Activated T-cell treated with anti-CD3 and anti-CD28 coated beads, Interleukin-2, amount 50 U/mL, for 4 hours (primary cell): ENCODE data around the gene RBBP8NL. TPM values are rescaled to one million over a fixed set of nuclear protein-coding genes. Genes with fewer than 3 reads are reported as not detected.
A peak's percentile ranks its signal among the peaks of the same experiment; 100 is the strongest.

Experiments
- ATAC-seq, 2 donors: fragments of 200-7000 bp; cut with Tn5 transposase; one replicate each; pipeline ENCODE4 v1.10.0; 2021
- DNase-seq: peaks from one replicate; pipeline ENCODE4 v3.0.0-alpha.2; 2020
- H3K27me3 Mint-ChIP-seq: one replicate; pipeline ENCODE4 v1.8.0; 2021; ENCODE audit warnings: low read depth, mixed read lengths
- H3K36me3 Mint-ChIP-seq: one replicate; pipeline ENCODE4 v1.8.0; 2022; ENCODE audit warnings: mixed read lengths; ENCODE audit not compliant: insufficient read depth
- H3K4me1 Mint-ChIP-seq: one replicate; pipeline ENCODE4 v1.8.0; 2021; ENCODE audit warnings: low read depth, mixed read lengths
- H3K4me3 Mint-ChIP-seq: one replicate; pipeline ENCODE4 v1.8.0; 2021; ENCODE audit warnings: mild to moderate bottlenecking, moderate library complexity, mixed read lengths
- H3K9me3 Mint-ChIP-seq: one replicate; pipeline ENCODE4 v1.8.0; 2021; ENCODE audit warnings: mixed read lengths
- total RNA-seq, 3 donors: library from RNA; stranded (reverse); gene quantifications; one replicate each; pipeline ENCODE4 v1.2.1, GENCODE V29; 2021

The RBBP8NL gene
- total RNA-seq, 3 donors from 2014 or later: not detected

DNA sequence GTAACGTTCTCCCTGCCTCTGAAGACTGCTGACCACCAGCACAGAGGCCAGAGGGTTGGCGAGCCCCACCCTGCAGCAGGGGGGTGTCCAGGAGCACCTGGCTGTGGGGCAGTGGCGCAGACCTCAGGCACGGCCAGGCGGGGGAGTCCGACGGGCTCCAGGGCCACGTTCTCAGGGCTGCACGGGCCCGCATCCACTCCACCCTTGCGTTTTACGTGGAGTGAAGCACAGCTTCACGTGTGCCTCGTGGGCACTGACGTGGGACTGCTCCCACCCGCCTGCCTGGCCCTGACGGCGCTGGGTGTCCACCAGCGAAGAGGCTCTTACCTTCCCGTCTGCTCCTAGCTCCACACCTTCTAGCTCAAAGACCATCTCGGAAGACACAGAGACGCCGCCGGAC lies 33.5 kb downstream of the RBBP8NL start:
- Mint-ChIP-seq H3K9me3 (no peaks in the 10 kb centered on the region), H3K36me3 (peaks cover 17% of the 10 kb centered on the region), H3K4me3 (no peak overlapping the region), H3K4me1 (peaks cover 10% of the 10 kb centered on the region), H3K27me3 (no peaks in the 10 kb centered on the region)
- DNase-seq (no peak), ATAC-seq (no peak)

DNA sequence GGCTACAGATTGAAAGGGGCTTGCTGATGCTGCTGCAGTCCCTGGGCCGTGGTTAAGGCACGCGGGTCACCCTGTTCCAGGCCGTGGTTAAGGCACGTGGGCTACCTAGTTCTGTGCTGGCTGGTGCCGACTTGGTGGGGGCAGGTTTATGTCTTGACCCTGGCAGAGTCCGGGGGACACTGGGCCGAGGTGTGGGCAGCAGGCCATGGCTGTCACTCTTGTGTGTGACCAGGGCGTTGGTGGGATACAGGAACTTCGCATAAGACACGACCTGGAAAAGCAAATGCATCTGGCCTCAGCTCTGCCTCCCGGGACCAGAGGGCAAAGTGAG lies 34.0 kb downstream of the RBBP8NL start:
- Mint-ChIP-seq H3K27me3 (no peaks in the 10 kb centered on the region), H3K9me3 (no peaks in the 10 kb centered on the region), H3K36me3 (peaks cover 22% of the 10 kb centered on the region), H3K4me3 (no peak overlapping the region), H3K4me1 (peaks cover 15% of the 10 kb centered on the region)
- no peak for ATAC-seq
- no peak for DNase-seq

DNA sequence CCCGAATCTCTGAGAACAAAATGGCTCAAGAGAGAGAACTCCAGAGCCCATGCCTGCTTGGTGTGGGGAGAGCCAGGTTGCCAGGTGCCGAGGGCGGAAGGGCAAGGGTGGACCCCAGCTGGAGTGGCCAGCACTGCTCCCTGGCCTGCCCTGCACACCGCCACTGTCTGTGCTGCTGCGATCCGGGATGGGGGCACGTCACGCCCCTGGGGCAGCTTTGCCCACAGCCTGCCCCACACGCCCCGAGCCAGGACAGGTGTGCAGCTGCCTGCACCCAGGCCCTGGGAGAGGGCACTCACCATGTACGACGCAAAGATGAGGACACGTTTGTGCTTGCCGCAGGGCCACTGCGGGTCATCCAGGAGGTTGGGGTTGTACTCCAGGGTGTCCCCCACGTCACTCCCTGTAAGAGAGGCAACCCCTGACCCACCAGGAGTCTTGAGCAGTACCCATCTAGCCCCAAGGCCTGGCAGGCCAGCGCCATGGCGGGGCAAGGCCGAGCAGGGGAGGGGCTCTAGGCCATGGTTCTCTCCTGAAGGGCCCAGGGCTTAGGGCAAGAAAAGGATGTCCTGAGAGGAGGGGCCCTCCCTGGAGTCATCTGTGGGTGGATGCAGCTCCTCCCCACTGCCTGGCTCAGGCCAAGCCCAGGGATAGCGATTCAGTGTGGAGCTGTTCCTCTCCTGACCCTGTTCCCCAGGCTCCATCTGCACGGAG lies 34.6 kb downstream of the RBBP8NL start:
- no peaks in the 10 kb centered on the region for H3K27me3 Mint-ChIP-seq
- DNase-seq (no peak), ATAC-seq (no peak)
- H3K4me3 Mint-ChIP-seq: no peak overlapping the region
- no peaks in the 10 kb centered on the region for H3K9me3 Mint-ChIP-seq
- H3K36me3 Mint-ChIP-seq: peaks cover 28% of the 10 kb centered on the region
- peaks cover 20% of the 10 kb centered on the region for H3K4me1 Mint-ChIP-seq

DNA sequence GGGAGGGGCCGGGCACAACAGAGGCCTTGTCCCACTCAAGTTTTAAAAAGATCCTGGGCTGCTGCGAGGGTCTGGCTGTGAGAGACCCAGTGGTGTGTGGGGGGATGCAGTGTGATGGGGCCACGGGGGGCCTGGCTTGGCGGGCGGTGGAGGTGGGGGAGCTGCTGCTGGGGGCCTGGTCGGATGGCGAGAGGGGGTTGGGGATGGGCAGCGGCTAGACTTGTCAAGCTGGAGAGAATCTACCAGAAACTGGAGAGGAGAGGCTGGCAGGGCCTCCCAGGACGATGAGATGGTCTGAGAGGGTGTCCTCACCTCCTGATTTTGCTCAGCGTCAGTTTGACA lies 35.3 kb downstream of the RBBP8NL start:
- no peaks in the 10 kb centered on the region for H3K27me3 Mint-ChIP-seq
- H3K9me3 Mint-ChIP-seq: no peaks in the 10 kb centered on the region
- H3K4me3 Mint-ChIP-seq: no peak overlapping the region
- DNase-seq (no peak), ATAC-seq (no peak)
- H3K36me3 Mint-ChIP-seq: peaks cover 28% of the 10 kb centered on the region
- peaks cover 24% of the 10 kb centered on the region for H3K4me1 Mint-ChIP-seq

DNA sequence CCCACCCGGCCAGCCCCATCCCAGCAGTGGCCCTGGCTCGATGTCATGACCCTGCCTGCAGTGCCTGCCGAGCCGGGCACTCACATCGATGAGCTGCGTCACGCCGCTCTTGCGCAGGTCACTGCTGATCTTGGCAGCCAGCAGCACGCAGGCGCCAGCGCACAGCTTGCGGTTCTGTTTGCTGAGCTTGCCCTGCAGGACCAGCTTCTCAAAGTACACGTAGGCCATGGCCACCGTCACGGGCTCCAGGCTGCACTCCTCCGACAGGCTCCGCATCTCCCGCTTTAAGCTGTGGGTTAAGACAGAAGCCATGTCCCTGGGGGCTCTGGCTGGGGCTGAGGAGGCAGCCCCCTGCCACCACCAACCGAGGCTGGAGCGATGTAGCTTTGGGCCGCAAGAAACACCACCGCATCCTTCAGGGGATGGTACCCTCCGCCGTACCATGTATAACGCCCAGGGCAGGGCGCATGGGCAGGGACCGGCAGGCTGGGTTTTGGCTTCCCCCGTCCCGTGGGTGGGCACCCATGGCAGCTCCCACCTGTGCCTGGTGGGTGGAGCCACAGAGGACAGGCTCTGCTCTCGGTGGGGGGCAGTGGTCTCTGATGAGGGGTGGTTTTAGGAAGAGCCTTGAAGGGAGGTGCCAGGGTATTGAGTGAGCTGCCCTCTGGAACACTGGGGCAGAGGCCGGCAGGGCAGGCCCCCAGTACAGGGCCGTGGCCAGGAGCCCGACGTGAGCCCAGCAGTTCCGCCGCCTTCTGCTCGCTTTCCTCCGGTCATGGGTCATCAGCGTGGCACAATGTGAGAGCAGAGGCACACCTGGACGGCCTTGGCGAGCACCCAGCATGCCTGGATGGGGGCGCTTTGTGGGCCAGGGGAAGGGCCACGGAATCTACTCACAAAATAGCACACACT lies 35.9 kb downstream of the RBBP8NL start:
- H3K4me1 Mint-ChIP-seq: peaks cover 24% of the 10 kb centered on the region
- no peaks in the 10 kb centered on the region for H3K27me3 Mint-ChIP-seq
- no peak overlapping the region for H3K4me3 Mint-ChIP-seq
- ATAC-seq (no peak), DNase-seq (no peak)
- H3K36me3 Mint-ChIP-seq: peaks cover 28% of the 10 kb centered on the region
- H3K9me3 Mint-ChIP-seq: no peaks in the 10 kb centered on the region

DNA sequence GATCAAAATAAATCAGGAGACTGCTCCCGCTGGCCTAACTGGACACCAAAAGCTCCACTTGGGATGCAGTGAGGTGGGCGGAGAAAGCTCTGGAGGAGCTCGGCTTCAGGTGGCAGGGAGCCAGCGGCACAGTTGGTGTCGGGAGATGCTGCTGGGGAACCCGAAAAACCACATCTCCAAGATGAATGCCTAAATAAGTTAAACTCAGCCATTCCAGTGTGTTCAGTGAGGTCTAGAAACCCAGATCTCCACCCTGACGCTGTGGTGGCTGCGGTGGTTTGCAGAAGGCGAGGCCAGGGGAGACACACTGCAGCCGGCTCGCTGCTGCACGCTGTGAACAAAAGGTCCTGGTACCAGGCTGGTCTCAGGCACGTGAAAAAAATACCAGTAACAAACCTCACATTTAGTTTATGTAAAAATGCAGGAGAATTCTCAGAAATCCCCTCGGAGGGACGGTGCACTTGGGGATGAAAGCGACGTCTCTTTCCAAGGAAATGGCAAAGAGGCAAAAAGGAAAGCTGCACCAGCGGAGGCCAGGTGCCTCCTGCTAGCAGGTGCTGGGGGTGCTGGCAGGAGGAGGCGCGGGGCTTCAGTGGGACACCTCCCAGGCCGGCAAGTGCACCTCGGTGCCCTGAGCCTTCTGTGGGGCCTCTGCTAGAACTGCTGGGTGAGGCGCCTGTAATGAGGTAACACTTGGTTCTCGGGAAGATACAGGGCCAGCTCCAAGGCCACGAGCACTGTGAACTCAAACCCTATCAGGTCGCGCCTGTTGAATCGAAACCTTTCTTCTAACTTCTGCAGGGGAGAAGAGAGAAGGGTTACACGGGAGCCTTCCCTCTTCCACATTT lies 36.8 kb downstream of the RBBP8NL start:
- H3K36me3 Mint-ChIP-seq: peaks cover 28% of the 10 kb centered on the region
- ATAC-seq: no peak
- no peak for DNase-seq
- no peaks in the 10 kb centered on the region for H3K27me3 Mint-ChIP-seq
- no peak overlapping the region for H3K4me3 Mint-ChIP-seq
- H3K9me3 Mint-ChIP-seq: no peaks in the 10 kb centered on the region
- peaks cover 29% of the 10 kb centered on the region for H3K4me1 Mint-ChIP-seq

DNA sequence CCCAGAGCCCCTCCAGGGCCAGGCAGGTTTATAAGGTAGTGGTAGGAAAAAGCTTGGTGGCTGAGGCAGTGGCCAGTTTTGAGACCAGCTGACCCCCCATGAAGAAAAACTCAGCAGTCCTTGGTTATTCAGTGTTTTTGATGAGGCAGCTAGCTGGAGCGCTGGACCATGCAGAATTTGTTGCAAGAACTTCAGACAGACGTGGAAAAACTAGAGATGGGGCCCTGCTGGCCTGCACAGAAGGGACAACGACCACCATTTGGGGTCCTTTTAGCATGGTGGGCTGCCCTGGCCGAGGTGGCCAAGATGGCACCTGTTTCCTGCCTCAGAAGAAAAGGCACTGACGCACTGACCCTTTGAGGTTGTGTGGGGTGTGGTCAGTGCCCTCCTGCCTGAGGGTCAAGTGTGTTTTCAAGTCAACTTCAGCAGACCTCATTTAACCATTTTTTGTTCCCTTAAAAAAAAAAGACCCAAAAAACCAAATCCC lies 37.7 kb downstream of the RBBP8NL start:
- Mint-ChIP-seq H3K36me3 (peaks cover 28% of the 10 kb centered on the region), H3K9me3 (no peaks in the 10 kb centered on the region), H3K4me1 (peaks cover 36% of the 10 kb centered on the region), H3K27me3 (no peaks in the 10 kb centered on the region), H3K4me3 (no peak overlapping the region)
- no peak for ATAC-seq
- no peak for DNase-seq

DNA sequence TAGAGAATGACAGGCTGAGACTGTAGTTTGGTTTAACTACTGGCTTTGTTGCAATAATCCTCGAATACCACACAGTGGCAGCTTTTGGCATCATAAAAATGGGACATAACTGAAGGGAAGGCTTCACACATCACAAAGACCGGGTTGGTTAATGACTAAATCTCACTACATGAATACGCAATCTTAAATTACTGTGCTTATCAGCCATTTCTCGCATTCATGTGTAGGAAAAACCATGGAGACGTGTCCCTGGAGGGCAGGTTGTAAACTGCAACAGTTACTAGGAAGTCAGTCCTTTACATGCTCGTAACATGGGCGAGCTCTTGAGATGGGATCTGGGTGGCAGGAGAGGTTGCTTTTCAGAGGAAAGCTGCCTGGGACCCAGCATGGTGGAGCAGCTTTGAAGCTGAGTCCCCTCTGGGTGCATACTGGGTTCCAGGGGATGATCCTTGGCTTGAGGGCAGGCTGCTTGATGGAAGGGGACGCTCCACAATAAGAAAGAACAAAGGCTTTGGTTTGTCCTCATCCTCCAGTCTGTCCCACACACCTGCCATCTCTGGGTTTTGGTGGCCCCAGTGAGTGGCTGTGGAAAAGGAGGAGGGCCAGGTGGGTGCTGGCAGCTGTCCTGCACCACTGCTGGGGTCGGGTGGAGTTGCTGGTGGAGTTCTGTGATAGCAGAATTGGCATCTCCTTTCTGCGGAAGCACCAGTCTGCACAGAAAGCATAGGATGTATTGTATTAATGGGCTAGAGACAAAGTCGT lies 38.3 kb downstream of the RBBP8NL start:
- H3K4me1 Mint-ChIP-seq: peaks cover 38% of the 10 kb centered on the region
- peaks cover 28% of the 10 kb centered on the region for H3K36me3 Mint-ChIP-seq
- H3K4me3 Mint-ChIP-seq: peak overlapping the region; percentile 93
- no peaks in the 10 kb centered on the region for H3K27me3 Mint-ChIP-seq
- H3K9me3 Mint-ChIP-seq: no peaks in the 10 kb centered on the region
- no peak for ATAC-seq
- DNase-seq: no peak

DNA sequence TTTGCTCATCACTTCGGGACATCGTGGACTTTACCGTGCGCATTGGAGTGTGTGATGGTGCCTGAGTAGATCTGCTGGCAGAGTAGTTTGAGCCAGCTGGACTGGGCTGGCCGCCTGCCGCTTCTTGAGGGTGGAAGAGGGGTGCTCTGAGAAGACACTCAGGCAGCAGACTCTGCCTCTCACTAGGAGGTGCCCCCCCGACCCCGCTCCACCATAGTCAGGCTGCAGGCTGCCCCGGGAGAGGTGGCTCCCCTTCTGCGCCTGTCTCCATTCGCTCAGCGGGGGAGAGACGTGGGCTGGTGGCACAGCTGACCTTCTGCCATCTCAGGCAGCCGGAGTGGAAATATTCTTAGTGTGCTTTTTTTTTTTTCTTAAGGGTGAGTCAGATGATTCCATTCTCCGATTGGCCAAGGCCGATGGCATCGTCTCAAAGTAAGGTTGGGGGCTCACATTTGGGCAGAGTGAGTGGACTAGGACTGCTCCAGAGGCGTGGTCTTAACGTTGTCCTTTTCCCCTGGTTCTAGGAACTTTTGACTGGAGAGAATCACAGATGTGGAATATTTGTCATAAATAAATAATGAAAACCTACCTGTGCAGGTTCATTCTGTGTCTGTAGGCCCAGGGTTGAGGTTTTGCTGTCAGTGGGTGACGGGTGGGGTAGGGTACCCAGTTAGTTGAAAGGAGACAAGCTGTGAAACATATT lies 39.3 kb downstream of the RBBP8NL start:
- DNase-seq (peak; percentile 27), ATAC-seq (no peak)
- H3K27me3 Mint-ChIP-seq: no peaks in the 10 kb centered on the region
- no peaks in the 10 kb centered on the region for H3K9me3 Mint-ChIP-seq
- peak overlapping the region; percentile 93 for H3K4me3 Mint-ChIP-seq
- H3K4me1 Mint-ChIP-seq: peaks cover 40% of the 10 kb centered on the region
- peaks cover 28% of the 10 kb centered on the region for H3K36me3 Mint-ChIP-seq

DNA sequence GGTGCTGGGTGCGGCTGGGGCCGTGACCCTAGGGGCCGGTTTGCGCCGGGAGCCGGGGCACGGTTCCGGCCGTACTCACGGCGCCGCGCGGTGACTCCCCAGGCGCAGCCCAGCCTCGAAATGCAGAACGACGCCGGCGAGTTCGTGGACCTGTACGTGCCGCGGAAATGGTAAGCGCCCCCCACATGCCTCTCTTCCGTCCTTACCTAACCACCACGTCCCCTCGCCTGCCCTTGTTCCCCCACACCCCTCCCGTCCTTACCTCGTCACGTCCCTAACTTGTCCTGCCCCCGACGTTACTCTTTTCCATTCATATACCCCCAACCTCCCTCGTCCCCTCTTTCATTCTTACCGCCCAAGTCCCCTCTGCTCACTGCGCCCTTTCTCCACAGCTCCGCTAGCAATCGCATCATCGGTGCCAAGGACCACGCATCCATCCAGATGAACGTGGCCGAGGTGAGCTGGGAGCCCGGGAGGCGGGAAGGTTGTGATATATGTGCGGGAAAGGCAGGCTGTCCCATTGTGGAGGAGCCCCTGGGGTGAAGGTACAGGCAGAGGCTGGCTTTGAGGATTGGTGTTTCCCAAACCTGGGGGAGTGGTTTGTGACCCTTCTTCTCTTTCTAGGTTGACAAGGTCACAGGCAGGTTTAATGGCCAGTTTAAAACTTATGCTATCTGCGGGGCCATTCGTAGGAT lies 40.0 kb downstream of the RBBP8NL start:
- ATAC-seq (no peak), DNase-seq (no peak)
- Mint-ChIP-seq H3K27me3 (no peaks in the 10 kb centered on the region), H3K4me1 (peaks cover 45% of the 10 kb centered on the region), H3K9me3 (no peaks in the 10 kb centered on the region), H3K36me3 (peaks cover 31% of the 10 kb centered on the region), H3K4me3 (peak overlapping the region; percentile 93)

DNA sequence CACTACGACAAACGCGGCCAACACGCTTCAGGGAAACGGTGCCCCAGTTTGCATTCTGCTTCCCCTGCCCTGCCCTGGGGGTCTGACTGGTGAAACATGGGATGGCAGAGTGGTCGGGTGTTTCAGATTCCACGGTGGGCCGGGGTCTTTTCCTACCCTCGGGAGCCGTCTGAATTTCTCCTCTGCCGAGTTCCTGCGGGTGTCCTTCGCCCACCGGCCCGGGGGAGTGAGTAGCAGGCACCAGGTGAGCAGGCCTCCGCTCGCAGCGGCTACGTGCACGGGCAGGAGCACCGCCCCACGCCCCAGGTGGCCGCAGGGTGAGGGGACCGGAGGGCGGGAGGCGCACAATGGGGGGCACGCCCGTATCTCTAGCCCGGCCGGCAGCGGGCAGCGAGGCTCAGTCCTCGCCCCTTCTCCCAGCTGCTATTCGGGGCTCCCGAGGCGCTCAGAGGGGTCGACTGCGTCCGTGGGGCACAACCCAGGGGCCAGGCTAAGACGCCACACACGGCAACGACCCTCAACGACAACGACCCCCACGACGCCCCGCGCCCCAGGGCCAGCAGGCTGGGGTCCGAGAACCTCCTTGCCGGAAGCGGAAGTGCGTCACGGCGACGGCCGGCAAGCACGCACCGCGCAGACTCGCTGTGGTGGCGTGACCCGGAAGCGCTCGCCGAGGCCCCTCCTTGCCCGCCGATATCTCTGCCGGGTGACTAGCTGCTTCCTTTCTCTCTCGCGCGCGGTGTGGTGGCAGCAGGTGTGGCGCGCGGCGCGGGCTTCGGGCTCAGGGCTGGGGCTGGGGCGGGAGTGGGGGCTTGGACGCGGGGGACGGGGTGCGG lies 40.7 kb downstream of the RBBP8NL start, which contains the start of gene RPS21:
RPS21 (plus strand) TSS at position 721 of the 836 bp plus-strand sequence. CDS start 236 bp downstream, outside the sequence.
- Mint-ChIP-seq H3K4me3 (peak within 1 kb of the TSS; percentile 93), H3K36me3 (peaks cover 37% of the 10 kb centered on the region), H3K9me3 (peaks cover 4% of the 10 kb centered on the region), H3K4me1 (peaks cover 45% of the 10 kb centered on the region), H3K27me3 (no peaks in the 10 kb centered on the region)
- ATAC-seq (peak; percentile 89 to 92), DNase-seq (peak; percentile 92)
